GM21737 (cell line): Measurements from ENCODE around the gene MORN1.

Experiments
- ATAC-seq: cut with Tn5 transposase; IDR thresholded peaks from one replicate; pipeline ENCODE4 v1.9.1; 2021; ENCODE audit warnings: mild to moderate bottlenecking, moderate library complexity; ENCODE audit not compliant: unreplicated experiment

MORN1 gene

DNA sequence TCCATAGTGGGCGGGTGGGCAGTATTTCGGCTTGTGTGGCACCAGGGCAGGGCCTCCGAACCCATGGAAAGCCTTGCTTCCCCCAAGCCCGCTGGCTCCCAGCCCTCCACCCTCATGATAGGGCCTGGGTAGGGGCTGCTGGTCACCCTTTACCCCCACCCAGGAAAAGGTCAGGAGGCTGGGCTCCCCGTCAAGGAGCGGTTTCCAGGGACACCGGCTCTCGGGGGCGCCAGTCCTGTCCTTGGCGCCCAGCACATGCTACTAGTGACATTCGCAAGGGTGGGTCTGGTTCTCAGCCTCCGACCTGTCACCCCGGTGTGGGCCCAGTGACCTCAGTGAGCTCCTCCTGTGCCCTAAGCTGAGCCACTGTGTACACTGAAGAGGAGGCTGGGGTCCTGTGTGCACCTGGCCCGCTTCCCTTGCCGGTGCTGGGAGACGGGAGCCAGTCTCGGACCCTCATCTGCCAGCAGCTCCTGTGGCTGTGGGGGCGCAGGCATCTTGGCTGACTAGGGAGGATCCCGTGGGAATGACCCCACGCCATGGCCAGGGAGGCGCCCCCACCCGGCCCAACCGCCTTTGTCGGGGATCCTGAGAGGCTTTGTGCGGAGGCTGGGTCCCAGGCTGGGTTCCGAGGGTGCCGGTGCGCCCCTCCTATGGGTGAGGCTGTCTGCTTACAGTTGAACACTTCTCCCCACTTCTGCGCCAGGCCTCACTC is 108.6 kb downstream of the MORN1 start:
- ATAC-seq, result no peak

DNA sequence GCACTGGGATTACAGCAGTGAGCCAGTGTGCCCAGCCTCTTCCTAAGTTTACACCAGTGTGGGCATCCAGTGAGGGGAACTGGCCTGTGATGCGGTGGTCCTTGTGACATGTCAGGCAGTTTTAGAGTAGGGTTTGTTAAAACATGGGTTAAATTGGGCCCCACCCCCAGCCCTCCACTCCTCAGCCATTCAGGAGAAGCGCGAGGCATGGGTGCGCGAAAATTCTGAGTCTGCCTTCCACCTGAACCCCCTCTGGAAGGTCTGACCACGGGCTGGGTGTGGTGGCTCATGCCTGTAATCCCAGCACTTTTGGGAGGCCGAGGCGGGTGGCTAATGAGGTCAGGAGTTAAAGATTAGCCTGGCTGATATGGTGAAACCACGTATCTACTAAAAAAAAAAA is 111.5 kb downstream of the MORN1 start:
- no peak for ATAC-seq

DNA sequence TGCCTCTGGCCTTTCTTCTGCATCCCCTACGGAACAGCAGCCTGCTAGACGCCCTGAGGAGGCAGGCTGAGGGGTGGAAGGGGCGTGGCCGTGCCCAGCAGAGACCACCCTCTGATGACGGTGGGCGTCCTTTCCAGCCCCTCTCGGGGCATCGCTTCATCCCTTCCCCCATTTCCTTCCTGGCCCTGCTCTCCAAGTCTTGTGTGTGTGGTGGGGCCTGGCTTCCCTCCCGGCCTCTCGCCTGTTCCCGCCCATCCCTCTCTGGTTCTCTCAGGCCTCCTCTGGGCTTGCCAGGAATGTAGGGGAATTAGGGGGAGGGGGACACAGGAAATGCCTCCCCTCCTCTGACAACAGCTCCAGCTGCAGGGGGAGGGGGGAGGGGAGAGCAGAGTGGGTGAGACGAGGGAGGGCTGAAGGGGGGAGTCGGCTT is 112.1 kb downstream of the MORN1 start:
- ATAC-seq, result no peak

DNA sequence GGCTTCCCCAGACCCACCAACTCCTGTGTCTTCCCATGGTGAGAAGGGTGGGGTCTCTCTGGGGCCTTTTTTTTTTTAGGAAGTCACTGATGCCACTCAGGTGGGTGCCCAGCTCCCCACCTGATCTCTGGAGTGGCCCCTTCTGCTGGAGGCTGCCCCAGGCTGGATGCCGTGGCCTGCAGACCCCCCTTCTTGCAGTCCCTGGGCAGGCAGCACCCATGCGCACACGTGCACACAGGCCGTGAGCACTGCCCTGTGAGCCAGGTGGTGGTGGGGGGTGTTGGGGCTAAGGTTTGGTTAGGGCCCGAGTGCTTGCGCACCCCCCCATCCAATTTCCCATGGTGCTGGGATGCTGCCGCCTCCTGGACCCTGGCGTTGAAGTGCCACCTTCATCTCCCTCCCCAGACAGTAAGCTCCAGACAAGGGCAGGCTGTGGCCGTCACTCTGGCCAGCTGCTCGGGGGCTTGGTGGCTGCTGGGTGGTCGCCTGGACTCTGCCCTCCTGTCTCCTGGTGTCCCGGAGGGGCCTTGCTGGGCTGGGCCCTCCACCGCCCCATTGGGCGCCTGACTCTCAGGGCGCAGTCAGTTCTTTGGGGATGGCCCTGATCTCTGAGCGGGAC is 112.7 kb downstream of the MORN1 start:
- no peak for ATAC-seq

DNA sequence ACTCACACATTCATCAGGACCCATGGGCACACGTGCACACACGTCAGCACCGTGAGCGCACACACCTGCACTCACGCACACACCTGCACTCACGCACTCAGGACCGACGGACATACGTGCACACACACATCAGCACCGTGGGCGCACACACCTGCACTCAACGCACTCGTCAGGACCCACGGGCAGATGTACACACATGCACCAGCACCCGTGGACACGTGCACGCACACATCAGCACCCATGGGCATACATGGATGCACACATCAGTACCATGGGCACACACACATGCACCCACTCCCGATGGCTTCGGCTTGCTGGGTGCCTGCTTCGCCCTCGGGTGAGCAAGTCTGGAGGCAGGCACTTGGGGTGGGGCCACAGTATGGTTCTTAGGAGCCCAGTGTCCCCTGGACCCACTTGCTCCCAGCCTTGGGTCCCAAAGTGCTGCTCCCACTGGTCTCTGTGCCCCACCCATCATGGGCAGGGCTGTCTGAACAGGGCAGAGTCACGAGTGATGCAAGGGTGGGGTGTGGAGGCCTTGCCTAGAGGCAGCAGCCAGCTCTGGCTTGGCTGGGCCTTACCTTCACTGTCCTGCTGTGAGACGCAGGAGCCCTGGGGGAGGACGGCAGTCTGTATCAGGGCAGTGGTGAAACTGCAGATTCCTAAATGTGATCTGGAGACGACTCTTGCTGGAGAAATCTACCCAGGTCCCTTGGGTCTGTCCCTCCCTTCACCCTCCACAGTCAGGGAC is 113.4 kb downstream of the MORN1 start:
- ATAC-seq, result no peak

DNA sequence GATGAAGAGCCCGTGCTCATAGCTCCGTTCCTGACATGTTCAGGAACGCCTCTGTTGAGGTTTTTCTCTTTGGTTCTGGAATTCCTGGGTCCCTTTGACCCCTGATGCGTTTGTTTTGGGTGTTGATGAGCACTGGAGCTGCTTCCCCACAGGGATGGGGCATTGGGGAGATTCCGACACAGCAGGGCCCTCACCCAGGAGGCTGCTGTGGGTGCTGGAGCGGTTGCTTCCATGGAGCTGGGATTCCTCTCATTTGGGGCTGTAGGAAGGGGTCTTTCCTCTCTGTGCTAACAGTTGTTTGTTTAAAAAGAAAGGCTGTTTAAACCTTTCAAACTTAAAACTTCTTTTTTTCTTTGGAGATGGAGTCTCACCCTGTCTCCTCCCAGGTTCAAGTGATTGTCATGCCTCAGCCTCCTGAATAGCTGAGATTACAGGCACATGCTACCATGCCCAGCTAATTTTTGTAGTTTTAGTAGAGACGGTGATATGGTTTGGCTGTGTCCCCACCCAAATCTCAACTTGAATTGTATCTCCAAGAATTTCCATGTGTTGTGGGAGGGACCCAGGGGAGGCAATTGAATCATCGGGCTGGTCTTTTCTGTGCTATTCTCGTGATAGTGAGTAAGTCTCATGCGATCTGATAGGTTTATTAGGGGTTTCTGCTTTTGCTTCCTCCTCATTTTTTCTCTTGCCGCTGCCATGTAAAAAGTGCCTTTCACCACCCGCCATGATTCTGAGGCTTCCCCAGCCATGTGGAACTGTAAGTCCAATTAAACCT is 114.4 kb downstream of the MORN1 start:
- ATAC-seq, result no peak

DNA sequence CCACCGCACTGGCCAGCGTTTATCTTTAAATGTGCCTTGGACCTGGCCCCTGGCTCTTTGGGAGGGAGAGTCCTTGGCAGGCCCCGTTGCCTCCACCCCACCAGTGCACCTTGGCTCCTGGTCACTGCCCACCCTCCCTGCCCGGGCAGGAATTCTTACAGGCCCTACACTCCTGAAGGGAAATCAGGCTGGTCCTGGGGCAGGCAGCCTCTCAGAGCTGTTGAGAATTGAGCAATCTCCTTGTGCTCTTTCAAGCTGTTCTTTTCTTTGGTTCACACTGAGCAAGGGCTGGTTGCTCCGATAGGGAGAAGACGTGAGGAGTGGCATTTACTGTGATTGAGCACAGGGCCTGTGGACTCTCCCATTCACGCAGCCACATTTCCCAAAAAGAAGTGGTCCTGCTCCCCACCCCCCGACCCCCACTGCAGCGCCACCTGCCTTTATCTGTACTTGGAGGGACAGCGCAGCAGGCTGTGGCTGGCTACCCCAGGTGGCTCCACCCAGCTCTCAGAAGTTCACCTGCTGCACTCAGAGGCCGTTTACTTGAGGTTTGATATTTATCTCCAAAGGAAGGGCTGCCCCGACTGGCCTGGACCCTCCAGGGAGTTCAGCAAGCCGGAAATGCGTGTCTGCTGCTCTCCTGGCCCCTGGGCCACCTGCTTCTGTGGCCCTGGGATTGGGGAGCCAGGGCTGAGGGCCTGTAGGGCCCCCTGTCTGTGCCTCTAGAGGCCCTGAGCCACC is 115.4 kb downstream of the MORN1 start:
- ATAC-seq, result no peak

DNA sequence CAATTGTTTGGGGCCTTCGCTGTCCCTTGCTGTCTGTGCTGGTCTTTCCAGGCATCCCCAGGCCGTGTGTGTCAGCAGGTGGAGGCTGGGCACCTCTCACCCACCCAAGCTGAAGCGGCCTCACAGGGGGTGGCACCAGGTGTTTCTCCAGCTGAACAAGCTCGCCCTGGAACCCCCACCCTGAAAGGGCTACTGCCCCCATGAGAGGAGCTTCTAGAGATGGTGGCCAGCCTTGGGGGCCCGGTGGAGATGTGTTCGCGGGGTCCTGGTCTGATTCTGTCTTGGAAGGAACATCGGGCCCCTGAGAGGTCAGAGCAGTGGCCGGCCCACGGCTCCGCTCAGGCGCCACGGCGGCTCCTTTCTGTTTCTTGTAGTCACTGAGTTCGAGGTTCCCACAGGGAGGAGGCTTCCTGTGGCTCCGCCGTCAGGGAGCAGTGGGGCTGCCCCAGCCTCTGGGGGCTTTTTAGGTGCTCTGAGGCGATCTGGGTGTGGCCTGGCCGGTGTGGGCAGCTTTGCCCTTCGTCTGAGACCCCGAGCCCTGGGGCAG is 116.4 kb downstream of the MORN1 start:
- ATAC-seq, result no peak

DNA sequence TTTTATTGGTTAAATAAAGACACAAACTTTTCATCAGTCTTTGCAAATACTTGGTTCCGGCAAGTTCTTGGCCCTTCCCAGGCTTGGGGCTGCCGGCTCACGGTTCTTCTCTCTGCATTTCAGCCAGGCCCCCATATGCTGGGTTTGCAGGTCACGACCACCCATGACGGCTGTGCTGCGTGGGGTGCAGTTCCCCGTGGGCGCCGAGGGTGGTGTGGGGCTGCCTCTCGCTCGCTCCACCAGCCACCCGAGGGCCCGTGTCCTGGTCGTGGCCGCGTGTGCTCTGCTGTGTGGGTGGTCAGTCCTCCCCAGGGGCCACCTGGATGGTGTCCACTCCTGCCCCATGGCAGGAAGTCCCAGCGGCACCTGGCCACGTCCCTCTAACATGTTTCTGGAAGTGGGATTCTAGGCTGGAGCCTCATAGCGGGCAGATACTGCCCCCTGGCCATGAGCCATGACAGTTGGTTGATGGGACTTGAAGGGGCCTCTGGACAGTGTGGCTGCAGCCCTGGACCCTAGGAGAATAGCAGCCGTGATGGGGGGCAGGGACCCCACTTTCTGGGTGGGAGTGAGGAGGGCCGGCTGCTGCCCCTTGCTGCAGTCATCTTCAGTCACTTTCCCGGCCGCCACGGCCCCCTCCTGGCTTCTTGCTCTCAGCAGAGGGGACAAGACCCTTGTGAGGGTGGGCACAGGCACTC is 117.0 kb downstream of the MORN1 start:
- no peak for ATAC-seq

DNA sequence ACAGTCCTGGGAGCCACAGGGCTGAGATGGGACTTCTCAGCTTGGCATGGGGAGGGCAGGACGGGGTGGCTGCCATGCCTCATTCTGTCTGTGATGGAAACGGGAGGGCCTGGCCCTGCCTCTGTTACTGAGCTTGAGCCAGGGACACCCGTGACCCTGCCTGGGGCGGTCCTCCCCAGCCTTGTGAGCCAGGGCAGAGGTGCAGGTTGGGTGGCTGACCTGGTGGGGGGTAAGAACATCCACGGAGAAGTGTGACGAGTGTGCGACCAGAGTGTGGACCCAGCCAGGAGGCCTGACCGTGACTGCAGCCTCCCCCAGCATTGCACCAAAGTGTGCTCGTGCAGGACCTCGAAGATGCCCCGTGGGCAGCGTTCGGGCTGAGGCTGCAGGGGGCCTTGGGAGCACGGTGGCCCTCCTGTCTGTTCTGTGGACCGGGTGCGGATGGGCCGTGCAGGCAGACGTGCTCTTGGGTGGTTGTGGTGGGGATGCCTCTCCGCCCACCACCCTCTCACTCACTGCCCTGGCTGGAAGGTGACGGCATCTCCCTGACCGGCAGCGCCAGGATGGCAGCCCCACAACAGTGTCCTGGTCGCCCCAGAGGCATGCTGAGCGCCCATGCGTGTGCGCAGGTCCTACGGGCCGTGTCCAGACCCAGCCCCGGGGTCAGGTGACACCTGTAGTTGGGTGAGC is 117.8 kb downstream of the MORN1 start:
- no peak for ATAC-seq

DNA sequence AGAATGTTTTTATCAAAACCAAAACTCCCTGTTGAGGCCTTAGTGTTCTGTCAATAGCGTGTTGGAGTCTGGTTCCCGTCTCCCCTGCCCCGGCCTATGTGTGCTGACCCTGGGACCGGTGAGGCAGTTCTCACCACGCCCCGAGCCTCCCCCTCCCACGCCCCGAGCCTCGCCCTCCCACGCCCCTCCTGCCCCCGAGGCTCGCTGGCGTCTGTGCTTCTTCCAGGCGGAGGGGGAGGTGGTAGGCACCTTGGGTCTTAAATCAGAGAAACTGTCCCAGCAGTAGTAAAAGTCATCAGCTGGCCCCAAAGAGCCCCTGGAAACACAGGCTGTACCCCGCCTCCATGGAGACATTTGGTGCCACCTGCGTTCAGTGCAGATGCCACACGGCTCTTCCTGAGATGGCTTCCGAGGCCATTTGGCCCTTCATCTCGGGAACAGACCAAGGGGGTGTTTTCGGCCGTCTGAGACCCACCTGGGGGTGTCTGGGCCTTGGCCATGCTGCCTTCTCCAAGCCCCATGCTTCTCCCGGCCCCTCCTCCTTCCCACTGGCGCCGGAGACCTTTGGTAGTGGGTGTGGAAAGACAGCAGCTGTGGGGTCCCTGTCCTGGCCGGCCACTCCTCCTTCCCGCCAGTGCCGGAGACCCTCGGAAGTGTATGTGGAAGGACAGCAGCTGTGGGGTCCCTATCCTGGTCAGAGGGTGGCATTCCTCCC is 118.5 kb downstream of the MORN1 start:
- ATAC-seq, result no peak

DNA sequence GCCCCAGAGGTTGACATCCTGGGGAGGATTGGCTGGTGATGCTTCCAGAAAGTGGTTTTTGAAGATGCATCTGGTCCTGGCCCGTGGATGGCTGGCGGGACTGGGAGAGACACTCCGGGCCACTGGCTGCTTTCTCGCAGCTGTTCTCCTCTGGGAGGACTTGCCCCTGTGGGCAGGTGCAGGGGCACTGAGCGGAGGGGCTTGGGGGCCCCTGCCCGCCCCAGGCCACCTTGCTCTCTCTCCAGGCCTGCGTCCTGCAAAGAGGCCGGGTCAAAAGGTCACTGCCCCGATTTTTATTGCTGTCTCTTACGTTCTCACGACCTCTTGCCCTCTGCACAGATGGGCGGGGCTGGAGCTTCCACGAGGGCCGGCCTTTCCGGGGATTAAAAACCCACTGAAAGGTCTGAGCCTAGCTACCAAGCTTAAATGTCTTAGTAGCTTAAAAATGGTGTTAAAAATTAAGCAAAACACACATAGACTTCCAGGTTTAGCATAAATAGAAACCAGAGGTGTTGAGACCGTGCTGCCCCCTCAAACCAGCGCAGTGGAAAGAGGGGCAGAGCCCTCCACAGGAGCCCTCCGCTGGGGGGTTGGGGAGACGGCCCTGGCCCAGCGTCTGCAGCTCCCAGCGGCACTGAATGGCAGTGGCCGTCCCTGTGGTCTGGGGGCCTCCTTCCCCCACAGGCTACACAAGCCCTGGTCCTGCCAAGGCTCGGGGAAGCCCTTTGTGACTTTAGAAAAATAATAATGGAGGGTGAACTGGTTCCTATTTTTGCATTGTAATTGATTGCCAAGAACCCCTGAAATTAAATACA is 119.3 kb downstream of the MORN1 start:
- ATAC-seq, result no peak
